Measurements from ENCODE around the gene ITCH. TPM values are rescaled to one million over a fixed set of nuclear protein-coding genes. Genes with fewer than 3 reads are reported as not detected.

The ITCH gene
- total RNA-seq, 2 donors from 2014 or later, result 46.2 to 70.6 TPM

- Histone ChIP-seq H3K27ac (no peak overlapping the region), H3K4me1 (ENCODE audit: control insufficient read depth in 1 of 2, low read depth in 2 of 2) (no peaks in the 10 kb centered on the region), H3K9me3 (no peaks in the 10 kb centered on the region), H3K36me3 (peaks cover 10% of the 10 kb centered on the region), H3K4me3 (no peak overlapping the region), H3K27me3 (replicated peaks; ENCODE audit: insufficient read depth) (no peaks in the 10 kb centered on the region)
- ATAC-seq (ENCODE audit: insufficient number of reproducible peaks, low FRiP score, low read depth) (no peak), DNase-seq (ENCODE audit: low spot score) (no peak)
- no peak for TF ChIP-seq CTCF (IDR thresholded peaks at IDR 0.05)
Measured at GRCh38 chr20:34449674-34450592, 86.9 kb downstream of the ITCH start.

GRCh38 chr20:34452281-34452982 is 89.4 kb downstream of the ITCH start:
- Histone ChIP-seq H3K9me3 (no peaks in the 10 kb centered on the region), H3K4me1 (ENCODE audit: control insufficient read depth in 1 of 2, low read depth in 2 of 2) (no peaks in the 10 kb centered on the region), H3K27me3 (replicated peaks; ENCODE audit: insufficient read depth) (no peaks in the 10 kb centered on the region), H3K4me3 (no peak overlapping the region), H3K27ac (no peak overlapping the region), H3K36me3 (peaks cover 10% of the 10 kb centered on the region)
- no peak for ATAC-seq (ENCODE audit: insufficient number of reproducible peaks, low FRiP score, low read depth)
- no peak for TF ChIP-seq CTCF (IDR thresholded peaks at IDR 0.05)
- no peak for DNase-seq (ENCODE audit: low spot score)

- Histone ChIP-seq H3K27ac (peak overlapping the region in 1 of 2 donors; percentile 38), H3K9me3 (no peaks in the 10 kb centered on the region), H3K27me3 (replicated peaks; ENCODE audit: insufficient read depth) (no peaks in the 10 kb centered on the region), H3K4me1 (ENCODE audit: control insufficient read depth in 1 of 2, low read depth in 2 of 2) (peaks cover 6 to 14% of the 10 kb centered on the region in 2 donors), H3K4me3 (no peak overlapping the region), H3K36me3 (peaks cover 10% of the 10 kb centered on the region)
- no peak for TF ChIP-seq CTCF (IDR thresholded peaks at IDR 0.05)
- DNase-seq (ENCODE audit: low spot score) (no peak), ATAC-seq (ENCODE audit: insufficient number of reproducible peaks, low FRiP score, low read depth) (no peak)
Measured at GRCh38 chr20:34458631-34459030, 95.6 kb downstream of the ITCH start.

GRCh38 chr20:34459209-34459897 is 96.3 kb downstream of the ITCH start:
- Histone ChIP-seq H3K27me3 (replicated peaks; ENCODE audit: insufficient read depth) (no peaks in the 10 kb centered on the region), H3K4me3 (no peak overlapping the region), H3K4me1 (ENCODE audit: control insufficient read depth in 1 of 2, low read depth in 2 of 2) (peaks cover 6 to 14% of the 10 kb centered on the region in 2 donors), H3K36me3 (peaks cover 10% of the 10 kb centered on the region), H3K9me3 (no peaks in the 10 kb centered on the region), H3K27ac (peak overlapping the region; percentile 38 to 58)
- DNase-seq (ENCODE audit: low spot score) (no peak), ATAC-seq (ENCODE audit: insufficient number of reproducible peaks, low FRiP score, low read depth) (no peak)
- TF ChIP-seq CTCF (IDR thresholded peaks at IDR 0.05), result no peak

GRCh38 chr20:34461779-34462087 is 98.7 kb downstream of the ITCH start:
- Histone ChIP-seq H3K4me3 (no peak overlapping the region), H3K9me3 (no peaks in the 10 kb centered on the region), H3K4me1 (ENCODE audit: control insufficient read depth in 1 of 2, low read depth in 2 of 2) (peaks cover 6 to 14% of the 10 kb centered on the region in 2 donors), H3K36me3 (peaks cover 10% of the 10 kb centered on the region), H3K27me3 (replicated peaks; ENCODE audit: insufficient read depth) (no peaks in the 10 kb centered on the region), H3K27ac (no peak overlapping the region)
- DNase-seq (ENCODE audit: low spot score) (no peak), ATAC-seq (ENCODE audit: insufficient number of reproducible peaks, low FRiP score, low read depth) (no peak)
- TF ChIP-seq CTCF (IDR thresholded peaks at IDR 0.05), result no peak

Data from thoracic aorta (tissue), 2 donors.